Heart right ventricle (tissue), 16 donors: ENCODE data around the gene MTARC2. TPM values are rescaled to one million over a fixed set of nuclear protein-coding genes. Genes with fewer than 3 reads are reported as not detected.
A peak's percentile ranks its signal among the peaks of the same experiment; 100 is the strongest.

Experiments used
- ATAC-seq, 8 donors: fragments of 200-7000 bp; cut with Tn5 transposase; one replicate each; pipeline ENCODE4 v1.9.1; 2020; ENCODE audit warnings: mild to moderate bottlenecking in 8 of 8, moderate library complexity in 8 of 8, moderate number of reproducible peaks in 1 of 8
- DNase-seq, 2 donors: peaks; one replicate each; pipeline ENCODE4 v3.0.0-alpha.2; 2020
- H3K27ac ChIP-seq, 10 donors: fragments of 200-600 bp; sonication (generic) in 2 of 10; one replicate each; pipeline versions ENCODE4 v1.5.0 to v1.8.0; 2020 to 2022; ENCODE audit warnings: mild to moderate bottlenecking in 3 of 10
- H3K27me3 ChIP-seq, 7 donors: fragments of 200-600 bp; one replicate each; pipeline ENCODE4 v1.8.0; 2021 to 2022; ENCODE audit warnings: mild to moderate bottlenecking in 2 of 7
- H3K36me3 ChIP-seq, 9 donors: fragments of 200-600 bp; sonication (generic) in 1 of 9; one replicate each; pipeline versions ENCODE4 v1.5.0 to v1.8.0; 2020 to 2022; ENCODE audit warnings: mild to moderate bottlenecking in 2 of 9
- H3K4me1 ChIP-seq, 9 donors: fragments of 200-600 bp; sonication (generic) in 1 of 9; one replicate each; pipeline versions ENCODE4 v1.5.0 to v1.8.0; 2020 to 2022; ENCODE audit warnings: mild to moderate bottlenecking in 4 of 9
- H3K4me3 ChIP-seq, 10 donors: fragments of 200-600 bp; sonication (generic) in 2 of 10; one replicate each; pipeline versions ENCODE4 v1.5.0 to v1.8.0; 2020 to 2022; ENCODE audit warnings: mild to moderate bottlenecking in 7 of 10, moderate library complexity in 2 of 10
- H3K9me3 ChIP-seq, 11 donors: fragments of 200-600 bp in 10 of 11; sonication (generic) in 2 of 11; one replicate each; pipeline versions ENCODE4 v1.5.0 to v1.8.0; 2013 to 2022; ENCODE audit warnings: mild to moderate bottlenecking in 2 of 11, control low read depth in 1 of 11, moderate library complexity in 1 of 11
- CTCF ChIP-seq, 9 donors: fragments of 200-600 bp; sonication (generic) in 2 of 9; IDR thresholded peaks; one replicate each; pipeline versions ENCODE4 v1.5.0 to v1.8.0; 2021 to 2022; ENCODE audit warnings: antibody characterized with exemption in 9 of 9, mild to moderate bottlenecking in 5 of 9, moderate library complexity in 1 of 9
- WGBS, 2 donors: extraction: QIAGEN DNeasy Blood & Tissue Kit; methylation state at CpG; one replicate each; pipeline ENCODE4 v1.1.7; 2013; ENCODE audit warnings: inconsistent platforms in 1 of 2; 5-methylcytosine and 5-hydroxymethylcytosine counted together
- intact Hi-C, 10 donors: fragments of 100-400 bp; cut with DNase I; formaldehyde crosslinking; loops; one replicate each; pipeline versions ENCODE4 v1.11.1 to v1.14.2; 2022
- polyA plus RNA-seq, 2 donors: library from polyadenylated mRNA; stranded (reverse); fragments of 200-250 nt; gene quantifications; one replicate each; pipeline ENCODE4 v1.2.3, GENCODE V29; 2013
- total RNA-seq, 10 donors: library from RNA; stranded (reverse); fragmentation: NEBNext Ultra II Directional in 3 of 10; extraction: Animal tissue kit (Norgen Biotek cat#: 25700) in 3 of 10; gene quantifications; one replicate each; pipeline versions ENCODE4 v1.2.1 to v1.2.4, GENCODE V29; 2021 to 2023
- donor health status: Arrhythmogenic right ventricular cardiomyopathy.
- donor health status: ischemic (EF 13 %, LVEDD 7.1; RV severe dilation, severe dysfunction).
- donor health status: healthy with polysubstance abuse.
- donor health status: DM: no; HTN: yes; CAD: no.
- donor health status: DM: no; HTN: no; CAD: no.
- donor health status: ischemic (EF 25% LVEDD 6.9; RV normal size, moderate dysfunction).
- donor health status: ischemic (EF 25% LVEDD 5.7; RV mildly dilated, moderate dysfunction).
- donor health status: healthy.
- donor health status: DM: yes; HTN: yes; CAD: no.
- donor health status: Ischemic cardiomyopathy.
- donor health status: ischemic (EF 35%, LVEDD 5.7; RV mildly dilated, moderate dysfunction).
- donor health status: nonischemic (EF 11% LVEDD 7.7; RV severe dilation, severe dysfunction).
- donor health status: DM: yes; HTN: yes; CAD: no.
- donor health status: PGD.
- donor health status: ischemic (EF 29% LVEDD 5.4; RV normal size, mild dysfunction).
- donor health status: nonischemic (EF 23%, LVEDD 6.1; RV moderate dilation, normal function).

MTARC2 gene
- total and polyA plus RNA-seq, 12 donors = 13.0 to 32.3 (median 26.6) TPM

GRCh38 chr1:220759147-220759546 lies 11.0 kb downstream of the MTARC2 start:
- Histone ChIP-seq H3K9me3 (no peaks in the 10 kb centered on the region), H3K4me1 (peaks cover 0 to 9% (median 2%) of the 10 kb centered on the region in 9 donors), H3K4me3 (no peak overlapping the region), H3K36me3 (peaks cover 0 to 93% (median 36%) of the 10 kb centered on the region in 9 donors), H3K27me3 (no peaks in the 10 kb centered on the region), H3K27ac (no peak overlapping the region)
- no peak for TF ChIP-seq CTCF (IDR thresholded peaks at IDR 0.05)
- no peak for DNase-seq
- intact Hi-C loops = no loop called here
- 95 to 97% methylated on average over 3 of the region's 3 CpGs for WGBS, 2 donors
- ATAC-seq = no peak

- Histone ChIP-seq H3K27me3 (no peaks in the 10 kb centered on the region), H3K36me3 (peaks cover 0 to 90% (median 18%) of the 10 kb centered on the region in 9 donors), H3K27ac (no peak overlapping the region), H3K4me3 (no peak overlapping the region), H3K4me1 (peaks cover 0 to 16% (median 2%) of the 10 kb centered on the region in 9 donors), H3K9me3 (no peaks in the 10 kb centered on the region)
- intact Hi-C loops = no loop called here
- WGBS, 2 donors = 93 to 95% methylated on average over 7 of the region's 7 CpGs
- ATAC-seq (no peak), DNase-seq (no peak)
- TF ChIP-seq CTCF (IDR thresholded peaks at IDR 0.05) = no peak
Observed at GRCh38 chr1:220761688-220762427, 13.7 kb downstream of the MTARC2 start.

GRCh38 chr1:220764757-220765156 lies 16.6 kb downstream of the MTARC2 start:
- H3K9me3 ChIP-seq = no peaks in the 10 kb centered on the region
- intact Hi-C loops = no loop called here
- H3K4me3 ChIP-seq = no peak overlapping the region
- DNase-seq (no peak), ATAC-seq (no peak)
- TF ChIP-seq CTCF (IDR thresholded peaks at IDR 0.05) = no peak
- no peak overlapping the region for H3K27ac ChIP-seq
- WGBS, 2 donors = 84 to 92% methylated on average over 3 of the region's 3 CpGs
- H3K27me3 ChIP-seq = no peaks in the 10 kb centered on the region
- peaks cover 0 to 36% (median 20%) of the 10 kb centered on the region in 9 donors for H3K4me1 ChIP-seq
- peaks cover 0 to 86% (median 15%) of the 10 kb centered on the region in 9 donors for H3K36me3 ChIP-seq

- Histone ChIP-seq H3K9me3 (no peaks in the 10 kb centered on the region), H3K27ac (peak overlapping the region; percentile 22 to 68 (median 53)), H3K36me3 (peaks cover 0 to 90% (median 30%) of the 10 kb centered on the region in 9 donors), H3K27me3 (no peaks in the 10 kb centered on the region), H3K4me1 (peaks cover 0 to 43% (median 20%) of the 10 kb centered on the region in 9 donors), H3K4me3 (no peak overlapping the region)
- no peak for TF ChIP-seq CTCF (IDR thresholded peaks at IDR 0.05)
- 28 to 31% methylated on average over 8 of the region's 8 CpGs for WGBS, 2 donors
- intact Hi-C loops = no loop called here
- peak; percentile 76 to 90 (median 86) for ATAC-seq
- peak in 1 of 2 donors; percentile 50 for DNase-seq
Observed at GRCh38 chr1:220767312-220768125, 19.4 kb downstream of the MTARC2 start.
